Astrocyte of the cerebellum (primary cell): ENCODE data around the gene EPHB3.
"Not testable (repeated sequence)": the region's sequence is repeated elsewhere in the genome, so short reads cannot be mapped to it uniquely, and the experiment has no call there.

Experiments
- DNase-seq: peaks from one replicate; pipeline ENCODE4 v3.0.0-alpha.2; 2011; ENCODE audit warnings: low read depth
- H3K4me3 ChIP-seq: 2 replicates; pipeline ENCODE4 v1.5.1; 2011; ENCODE audit warnings: mild to moderate bottlenecking, low read depth, low read length, moderate library complexity
- in situ Hi-C: cut with HindIII; loops from 2 replicates; pipeline ENCODE4 v1.10.0; 2017; ENCODE audit warnings: low sequenced_read_pairs
- TF ChIP-seq, protein P1 (sequence below): IDR thresholded peaks from 2 replicates; pipeline ENCODE4 v1.5.1; 2012; ENCODE audit warnings: low read length, low read depth, moderate library complexity, mild to moderate bottlenecking; ENCODE audit errors: missing control alignments

Gene EPHB3

DNA sequence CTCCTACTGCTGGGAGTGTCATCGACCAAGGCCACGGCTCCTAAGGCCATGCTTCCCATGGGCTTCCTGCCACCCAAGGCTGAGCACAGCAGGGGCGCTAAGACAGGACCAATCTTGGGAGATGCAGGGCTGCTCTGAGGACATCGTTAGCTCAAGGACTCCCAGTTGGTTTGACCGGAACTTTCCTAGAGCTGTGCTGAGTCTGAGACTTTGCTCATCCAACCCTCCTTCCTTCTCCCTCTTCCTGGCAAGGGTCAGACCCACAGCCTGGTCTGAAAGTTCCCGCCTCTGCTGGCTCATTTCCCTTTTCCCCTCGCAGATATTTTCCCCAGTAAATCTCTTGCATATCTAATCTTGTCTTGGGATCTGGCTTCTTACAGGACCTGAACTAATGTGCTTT, 57.2 kb downstream of the EPHB3 start:
- no peak for DNase-seq
- TF ChIP-seq, protein P1, sequence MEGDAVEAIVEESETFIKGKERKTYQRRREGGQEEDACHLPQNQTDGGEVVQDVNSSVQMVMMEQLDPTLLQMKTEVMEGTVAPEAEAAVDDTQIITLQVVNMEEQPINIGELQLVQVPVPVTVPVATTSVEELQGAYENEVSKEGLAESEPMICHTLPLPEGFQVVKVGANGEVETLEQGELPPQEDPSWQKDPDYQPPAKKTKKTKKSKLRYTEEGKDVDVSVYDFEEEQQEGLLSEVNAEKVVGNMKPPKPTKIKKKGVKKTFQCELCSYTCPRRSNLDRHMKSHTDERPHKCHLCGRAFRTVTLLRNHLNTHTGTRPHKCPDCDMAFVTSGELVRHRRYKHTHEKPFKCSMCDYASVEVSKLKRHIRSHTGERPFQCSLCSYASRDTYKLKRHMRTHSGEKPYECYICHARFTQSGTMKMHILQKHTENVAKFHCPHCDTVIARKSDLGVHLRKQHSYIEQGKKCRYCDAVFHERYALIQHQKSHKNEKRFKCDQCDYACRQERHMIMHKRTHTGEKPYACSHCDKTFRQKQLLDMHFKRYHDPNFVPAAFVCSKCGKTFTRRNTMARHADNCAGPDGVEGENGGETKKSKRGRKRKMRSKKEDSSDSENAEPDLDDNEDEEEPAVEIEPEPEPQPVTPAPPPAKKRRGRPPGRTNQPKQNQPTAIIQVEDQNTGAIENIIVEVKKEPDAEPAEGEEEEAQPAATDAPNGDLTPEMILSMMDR, result no peak
- in situ Hi-C loops, result loop anchor here (10.0 kb wide), 1 partner anchor 56 kb away; no protein-coding TSS in a partner anchor
- no peak overlapping the region for H3K4me3 ChIP-seq

GRCh38 chr3:184619369-184619768, 57.8 kb downstream of the EPHB3 start:
- TF ChIP-seq, protein P1, result no peak
- no peak for DNase-seq
- in situ Hi-C loops, result loop anchor here (10.0 kb wide), 1 partner anchor 55 kb away; no protein-coding TSS in a partner anchor
- H3K4me3 ChIP-seq, result no peak overlapping the region

- H3K4me3 ChIP-seq, result no peak overlapping the region
Measured at GRCh38 chr3:184619787-184620430, 58.3 kb downstream of the EPHB3 start.

GRCh38 chr3:184620475-184621119, 59.0 kb downstream of the EPHB3 start:
- TF ChIP-seq, protein P1, result no peak
- in situ Hi-C loops, result no loop called here
- DNase-seq, result no peak

More at GRCh38 chr3:184619787-184620430, 58.3 kb downstream of the EPHB3 start:
- in situ Hi-C loops, result loop anchor here (10.0 kb wide), 1 partner anchor 55 kb away; no protein-coding TSS in a partner anchor
- DNase-seq, result no peak
- TF ChIP-seq, protein P1, result no peak

DNA sequence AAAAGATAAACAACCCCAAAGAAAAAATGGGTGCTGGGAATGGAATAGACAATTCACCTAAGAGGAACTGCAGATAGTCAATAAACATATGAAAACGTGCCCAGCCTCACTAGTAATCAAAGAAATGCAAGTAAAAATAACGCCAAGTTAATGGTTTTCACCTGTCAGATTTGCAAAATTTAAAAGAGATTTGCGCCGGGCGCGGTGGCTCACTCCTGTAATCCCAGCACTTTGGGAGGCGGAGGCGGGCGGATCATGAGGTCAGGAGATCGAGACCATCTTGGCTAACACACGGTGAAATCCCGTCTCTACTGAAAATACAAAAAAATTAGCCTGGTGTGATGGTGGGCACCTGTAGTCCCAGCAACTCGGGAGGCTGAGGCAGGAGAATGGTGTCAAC, 60.6 kb downstream of the EPHB3 start:
- DNase-seq, H3K4me3 ChIP-seq, in situ Hi-C loops: not testable (repeated sequence)

More at GRCh38 chr3:184620475-184621119, 59.0 kb downstream of the EPHB3 start:
- no peak overlapping the region for H3K4me3 ChIP-seq

DNA sequence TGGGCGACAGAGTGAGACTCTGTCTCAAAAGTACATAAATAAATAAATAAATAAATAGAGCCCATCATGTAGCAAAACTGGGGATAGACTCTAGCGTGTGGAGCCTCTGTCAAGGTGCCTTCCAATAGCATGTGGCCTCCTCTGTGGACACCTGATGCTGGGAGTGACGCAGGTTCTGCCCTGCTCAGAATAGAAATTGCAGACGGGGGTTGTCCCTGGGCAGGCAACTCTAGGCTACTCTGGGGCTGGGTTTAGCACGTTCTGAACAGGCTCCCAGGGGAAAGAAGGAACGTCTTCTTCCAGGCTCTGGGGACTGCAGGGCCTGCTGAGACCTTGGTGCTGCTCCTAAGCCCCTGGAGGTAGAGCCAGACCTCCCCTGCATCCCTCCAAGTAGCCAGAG, 65.3 kb downstream of the EPHB3 start:
- TF ChIP-seq, protein P1, result no peak
- DNase-seq, result no peak
- in situ Hi-C loops, result no loop called here
- H3K4me3 ChIP-seq, result no peak overlapping the region

DNA sequence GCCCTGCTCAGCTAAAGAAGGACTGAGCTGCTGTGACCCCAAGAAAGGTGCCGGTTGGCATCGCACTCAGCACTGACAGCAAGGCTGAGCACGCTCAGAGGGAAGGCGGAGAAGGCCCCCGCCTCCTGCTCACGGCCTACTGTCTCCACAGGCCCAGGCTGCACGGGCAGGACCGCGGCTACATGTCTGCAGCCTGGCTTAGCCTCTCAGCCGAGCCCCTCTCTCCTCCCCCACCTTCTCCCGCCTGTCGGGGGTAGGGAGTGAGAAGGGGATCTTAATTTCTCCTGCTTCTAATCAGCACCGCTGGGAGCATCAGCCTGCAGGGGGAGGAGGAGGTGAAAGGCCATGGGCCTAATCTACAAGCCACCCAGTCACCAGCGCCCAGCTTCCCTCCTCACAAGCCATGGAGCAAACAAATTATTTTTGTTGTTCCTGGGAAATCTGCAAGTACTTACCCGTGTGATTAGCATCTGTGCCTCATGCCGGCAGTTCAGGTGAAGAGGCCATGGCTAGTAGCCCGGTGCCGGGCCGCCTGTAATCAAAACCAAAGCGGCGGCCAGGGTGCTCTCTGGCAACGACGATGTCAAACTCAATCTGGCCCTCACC, 68.1 kb downstream of the EPHB3 start:
- TF ChIP-seq, protein P1, result no peak
- in situ Hi-C loops, result no loop called here
- H3K4me3 ChIP-seq, result no peak overlapping the region
- no peak for DNase-seq
